ENCODE data around the gene VWDE.

VWDE gene

DNA sequence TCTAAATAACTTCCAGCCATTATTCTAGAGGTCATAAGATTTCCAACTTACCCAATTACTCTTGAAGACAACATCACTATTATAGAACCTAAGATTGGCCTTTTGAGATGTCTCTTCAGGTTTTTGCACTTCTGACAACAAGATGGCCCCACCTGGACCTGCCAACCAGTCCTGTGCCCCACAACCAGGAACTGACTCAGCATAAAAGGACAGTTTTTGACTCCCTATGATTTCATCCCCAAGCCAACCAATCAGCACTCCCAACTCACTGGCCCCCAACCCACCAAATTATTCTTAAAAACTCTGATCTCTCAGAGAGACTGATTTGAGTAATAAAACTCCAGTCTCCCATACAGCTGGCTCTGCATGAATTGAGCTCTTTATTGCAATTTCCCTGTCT is 98.2 kb downstream of the VWDE start:
- H3K27ac ChIP-seq (ENCODE audit: low read depth, low read length): no peak overlapping the region
- H3K27me3 ChIP-seq (ENCODE audit: control insufficient read depth, insufficient read depth, low read length): no peaks in the 10 kb centered on the region
- no peaks in the 10 kb centered on the region for H3K4me1 ChIP-seq (ENCODE audit: control insufficient read depth, insufficient read depth, low read length)
- no peak overlapping the region for H3K4me3 ChIP-seq (ENCODE audit: low read depth, low read length)
- H3K9ac ChIP-seq (ENCODE audit: low read length): no peak overlapping the region
- H3K9me3 ChIP-seq (ENCODE audit: control insufficient read depth, insufficient read depth, low read depth, low read length): no peaks in the 10 kb centered on the region
- no peaks in the 10 kb centered on the region for H3K36me3 ChIP-seq (ENCODE audit: control insufficient read depth, insufficient read depth, low read length)

GRCh38 chr7:12303495-12303894 is 100.2 kb downstream of the VWDE start:
- no peaks in the 10 kb centered on the region for H3K36me3 ChIP-seq (ENCODE audit: control insufficient read depth, insufficient read depth, low read length)
- H3K4me3 ChIP-seq (ENCODE audit: low read depth, low read length): no peak overlapping the region
- H3K9me3 ChIP-seq (ENCODE audit: control insufficient read depth, insufficient read depth, low read depth, low read length): peaks cover 5% of the 10 kb centered on the region
- H3K9ac ChIP-seq (ENCODE audit: low read length): no peak overlapping the region
- H3K4me1 ChIP-seq (ENCODE audit: control insufficient read depth, insufficient read depth, low read length): no peaks in the 10 kb centered on the region
- H3K27ac ChIP-seq (ENCODE audit: low read depth, low read length): no peak overlapping the region
- no peaks in the 10 kb centered on the region for H3K27me3 ChIP-seq (ENCODE audit: control insufficient read depth, insufficient read depth, low read length)

- Histone ChIP-seq H3K9me3 (ENCODE audit: control insufficient read depth, insufficient read depth, low read depth, low read length) (peaks cover 5% of the 10 kb centered on the region), H3K4me1 (ENCODE audit: control insufficient read depth, insufficient read depth, low read length) (no peaks in the 10 kb centered on the region), H3K9ac (ENCODE audit: low read length) (no peak overlapping the region), H3K27ac (ENCODE audit: low read depth, low read length) (no peak overlapping the region), H3K27me3 (ENCODE audit: control insufficient read depth, insufficient read depth, low read length) (no peaks in the 10 kb centered on the region), H3K36me3 (ENCODE audit: control insufficient read depth, insufficient read depth, low read length) (no peaks in the 10 kb centered on the region), H3K4me3 (ENCODE audit: low read depth, low read length) (no peak overlapping the region)
These were observed 100.6 kb downstream of the VWDE start for GRCh38 chr7:12303062-12303461.

- Histone ChIP-seq H3K9ac (ENCODE audit: low read length) (no peak overlapping the region), H3K4me1 (ENCODE audit: control insufficient read depth, insufficient read depth, low read length) (no peaks in the 10 kb centered on the region), H3K9me3 (ENCODE audit: control insufficient read depth, insufficient read depth, low read depth, low read length) (peaks cover 5% of the 10 kb centered on the region), H3K36me3 (ENCODE audit: control insufficient read depth, insufficient read depth, low read length) (no peaks in the 10 kb centered on the region), H3K27me3 (ENCODE audit: control insufficient read depth, insufficient read depth, low read length) (no peaks in the 10 kb centered on the region), H3K4me3 (ENCODE audit: low read depth, low read length) (no peak overlapping the region), H3K27ac (ENCODE audit: low read depth, low read length) (no peak overlapping the region)
These were observed 103.2 kb downstream of the VWDE start for GRCh38 chr7:12300415-12300814.

GRCh38 chr7:12299367-12299766 is 104.3 kb downstream of the VWDE start:
- H3K9ac ChIP-seq (ENCODE audit: low read length): no peak overlapping the region
- H3K36me3 ChIP-seq (ENCODE audit: control insufficient read depth, insufficient read depth, low read length): no peaks in the 10 kb centered on the region
- H3K27ac ChIP-seq (ENCODE audit: low read depth, low read length): no peak overlapping the region
- H3K9me3 ChIP-seq (ENCODE audit: control insufficient read depth, insufficient read depth, low read depth, low read length): peaks cover 5% of the 10 kb centered on the region
- no peaks in the 10 kb centered on the region for H3K4me1 ChIP-seq (ENCODE audit: control insufficient read depth, insufficient read depth, low read length)
- H3K4me3 ChIP-seq (ENCODE audit: low read depth, low read length): no peak overlapping the region
- no peaks in the 10 kb centered on the region for H3K27me3 ChIP-seq (ENCODE audit: control insufficient read depth, insufficient read depth, low read length)

DNA sequence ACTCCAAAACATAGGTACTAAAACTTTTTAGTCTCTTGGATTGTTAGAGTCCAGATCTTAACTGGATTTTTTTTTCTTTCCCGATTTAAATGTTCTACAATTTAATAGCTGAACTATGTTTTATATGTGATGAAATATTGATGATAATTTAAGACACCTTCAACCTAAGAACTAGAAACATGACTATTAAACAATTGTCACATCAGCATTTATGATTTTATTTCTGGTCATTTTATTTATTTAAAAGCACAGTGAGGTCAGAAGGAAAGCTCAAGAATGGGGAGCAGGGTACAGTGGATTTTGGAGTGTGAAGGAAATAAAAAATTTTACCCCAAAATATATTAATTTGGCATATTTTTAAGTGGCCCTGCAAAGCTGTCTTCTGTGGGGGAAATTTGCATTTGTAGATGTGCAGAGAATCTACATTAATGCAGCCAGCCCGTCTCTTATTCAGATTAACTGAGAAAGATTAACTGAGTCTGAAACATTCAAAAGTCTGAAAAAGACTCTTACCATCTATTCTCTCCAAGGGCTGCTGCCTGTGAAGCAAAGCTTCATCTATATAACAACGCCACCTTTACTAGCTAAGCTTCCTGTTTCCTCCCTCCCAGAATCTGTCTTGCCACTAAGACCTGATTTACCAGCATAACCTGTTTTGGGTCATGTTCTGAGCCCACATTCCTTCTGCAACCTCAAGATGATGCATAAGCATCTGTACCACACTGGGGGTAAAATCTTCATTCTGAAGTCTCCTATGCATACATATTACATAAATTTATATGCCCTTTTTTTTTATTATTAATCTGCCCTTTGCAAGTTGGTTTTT is 106.2 kb downstream of the VWDE start:
- Histone ChIP-seq H3K36me3 (ENCODE audit: control insufficient read depth, insufficient read depth, low read length) (no peaks in the 10 kb centered on the region), H3K9ac (ENCODE audit: low read length) (no peak overlapping the region), H3K27me3 (ENCODE audit: control insufficient read depth, insufficient read depth, low read length) (no peaks in the 10 kb centered on the region), H3K27ac (ENCODE audit: low read depth, low read length) (no peak overlapping the region), H3K4me3 (ENCODE audit: low read depth, low read length) (no peak overlapping the region), H3K4me1 (ENCODE audit: control insufficient read depth, insufficient read depth, low read length) (no peaks in the 10 kb centered on the region), H3K9me3 (ENCODE audit: control insufficient read depth, insufficient read depth, low read depth, low read length) (peaks cover 5% of the 10 kb centered on the region)

GRCh38 chr7:12296051-12296570 is 107.6 kb downstream of the VWDE start:
- no peak overlapping the region for H3K9ac ChIP-seq (ENCODE audit: low read length)
- H3K4me1 ChIP-seq (ENCODE audit: control insufficient read depth, insufficient read depth, low read length): no peaks in the 10 kb centered on the region
- no peak overlapping the region for H3K27ac ChIP-seq (ENCODE audit: low read depth, low read length)
- no peaks in the 10 kb centered on the region for H3K27me3 ChIP-seq (ENCODE audit: control insufficient read depth, insufficient read depth, low read length)
- peaks cover 18% of the 10 kb centered on the region for H3K9me3 ChIP-seq (ENCODE audit: control insufficient read depth, insufficient read depth, low read depth, low read length)
- no peaks in the 10 kb centered on the region for H3K36me3 ChIP-seq (ENCODE audit: control insufficient read depth, insufficient read depth, low read length)
- no peak overlapping the region for H3K4me3 ChIP-seq (ENCODE audit: low read depth, low read length)

DNA sequence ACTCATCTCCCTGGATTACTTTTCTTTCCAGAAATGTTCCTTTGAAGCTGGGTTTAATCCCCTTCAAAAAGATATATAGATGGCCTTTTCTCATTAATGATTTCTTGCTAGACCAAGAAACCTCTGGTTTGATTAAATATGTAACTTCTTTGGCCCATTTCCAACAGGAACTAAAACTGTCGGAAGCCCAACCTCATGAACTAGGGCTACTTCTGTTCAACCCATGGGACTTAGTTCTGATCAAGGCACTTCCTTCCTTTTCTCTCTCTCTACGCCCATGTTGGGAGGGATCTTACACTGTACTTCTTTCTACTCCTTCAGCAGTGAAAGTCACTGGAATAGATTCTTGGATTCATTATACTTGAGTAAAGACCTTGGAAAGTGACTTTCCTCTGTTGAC is 109.0 kb downstream of the VWDE start:
- no peak overlapping the region for H3K27ac ChIP-seq (ENCODE audit: low read depth, low read length)
- no peaks in the 10 kb centered on the region for H3K27me3 ChIP-seq (ENCODE audit: control insufficient read depth, insufficient read depth, low read length)
- H3K4me3 ChIP-seq (ENCODE audit: low read depth, low read length): no peak overlapping the region
- H3K36me3 ChIP-seq (ENCODE audit: control insufficient read depth, insufficient read depth, low read length): no peaks in the 10 kb centered on the region
- H3K4me1 ChIP-seq (ENCODE audit: control insufficient read depth, insufficient read depth, low read length): no peaks in the 10 kb centered on the region
- H3K9ac ChIP-seq (ENCODE audit: low read length): no peak overlapping the region
- H3K9me3 ChIP-seq (ENCODE audit: control insufficient read depth, insufficient read depth, low read depth, low read length): peaks cover 25% of the 10 kb centered on the region

- no peaks in the 10 kb centered on the region for H3K36me3 ChIP-seq (ENCODE audit: control insufficient read depth, insufficient read depth, low read length)
- peaks cover 20% of the 10 kb centered on the region for H3K9me3 ChIP-seq (ENCODE audit: control insufficient read depth, insufficient read depth, low read depth, low read length)
- no peaks in the 10 kb centered on the region for H3K4me1 ChIP-seq (ENCODE audit: control insufficient read depth, insufficient read depth, low read length)
- H3K27me3 ChIP-seq (ENCODE audit: control insufficient read depth, insufficient read depth, low read length): no peaks in the 10 kb centered on the region
- H3K9ac ChIP-seq (ENCODE audit: low read length): no peak overlapping the region
- H3K4me3 ChIP-seq (ENCODE audit: low read depth, low read length): no peak overlapping the region
- no peak overlapping the region for H3K27ac ChIP-seq (ENCODE audit: low read depth, low read length)
These were observed 111.8 kb downstream of the VWDE start for GRCh38 chr7:12291870-12292269.

- no peak overlapping the region for H3K9ac ChIP-seq (ENCODE audit: low read length)
- no peak overlapping the region for H3K4me3 ChIP-seq (ENCODE audit: low read depth, low read length)
- H3K36me3 ChIP-seq (ENCODE audit: control insufficient read depth, insufficient read depth, low read length): no peaks in the 10 kb centered on the region
- H3K27me3 ChIP-seq (ENCODE audit: control insufficient read depth, insufficient read depth, low read length): no peaks in the 10 kb centered on the region
- peaks cover 20% of the 10 kb centered on the region for H3K9me3 ChIP-seq (ENCODE audit: control insufficient read depth, insufficient read depth, low read depth, low read length)
- no peaks in the 10 kb centered on the region for H3K4me1 ChIP-seq (ENCODE audit: control insufficient read depth, insufficient read depth, low read length)
- H3K27ac ChIP-seq (ENCODE audit: low read depth, low read length): no peak overlapping the region
These were observed 112.9 kb downstream of the VWDE start for GRCh38 chr7:12290761-12291160.

DNA sequence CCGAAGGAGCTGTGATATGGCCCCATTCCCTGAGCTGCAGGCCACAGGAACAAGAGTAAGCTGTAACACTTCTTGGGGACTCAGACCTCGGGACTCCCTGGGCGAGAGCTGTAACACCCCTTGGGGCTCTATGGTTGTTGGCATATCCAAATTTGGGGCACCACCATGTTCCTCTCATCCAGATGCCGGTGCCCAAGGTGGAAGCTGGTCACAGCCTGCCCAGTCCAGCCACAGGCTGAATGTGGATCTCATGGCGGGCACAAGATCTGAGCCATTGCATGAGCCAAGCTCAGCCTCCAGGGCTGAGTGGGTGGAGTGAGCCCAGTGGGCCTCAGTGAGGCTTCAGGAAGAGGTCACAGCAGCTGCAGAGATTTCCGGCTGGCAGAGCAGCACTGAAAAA is 113.7 kb downstream of the VWDE start:
- Histone ChIP-seq H3K4me1 (ENCODE audit: control insufficient read depth, insufficient read depth, low read length) (no peaks in the 10 kb centered on the region), H3K9ac (ENCODE audit: low read length) (no peak overlapping the region), H3K27ac (ENCODE audit: low read depth, low read length) (no peak overlapping the region), H3K36me3 (ENCODE audit: control insufficient read depth, insufficient read depth, low read length) (no peaks in the 10 kb centered on the region), H3K27me3 (ENCODE audit: control insufficient read depth, insufficient read depth, low read length) (no peaks in the 10 kb centered on the region), H3K9me3 (ENCODE audit: control insufficient read depth, insufficient read depth, low read depth, low read length) (peaks cover 20% of the 10 kb centered on the region), H3K4me3 (ENCODE audit: low read depth, low read length) (no peak overlapping the region)

Measured in HUES6 (cell line).